Lower leg skin (tissue), 4 donors: ENCODE data around the gene PSMA5. TPM values are rescaled to one million over a fixed set of nuclear protein-coding genes. Genes with fewer than 3 reads are reported as not detected.

Source experiments
- DNase-seq, 2 donors: peaks; one replicate each; pipeline ENCODE4 v3.0.0-alpha.2; 2019; ENCODE audit warnings: low spot score in 2 of 2
- H3K4me3 ChIP-seq: fragments of 200-600 bp; sonication (generic); 2 replicates; pipeline ENCODE4 v1.5.1; 2017; ENCODE audit warnings: mild to moderate bottlenecking, low read depth; ENCODE audit not compliant: poor library complexity, severe bottlenecking
- POLR2A ChIP-seq, 2 donors: fragments of 450-650 bp; IDR thresholded peaks; one replicate each; pipeline ENCODE4 v1.6.1; 2016 to 2017; ENCODE audit warnings: antibody characterized with exemption in 2 of 2, mild to moderate bottlenecking in 1 of 2, moderate library complexity in 1 of 2
- WGBS, 2 donors: methylation state at CpG; one replicate each; pipeline ENCODE4 v1.1.5; 2018; 5-methylcytosine and 5-hydroxymethylcytosine counted together
- intact Hi-C: fragments of 100-400 bp; cut with DNase I; formaldehyde crosslinking; loops from one replicate; pipeline ENCODE4 v1.15.0; 2023; ENCODE audit warnings: low total_unique reads
- total RNA-seq, 4 donors: library from RNA; depleted of rRNA; stranded (reverse); fragments of >200 nt; gene quantifications; one replicate each; pipeline ENCODE4 v1.1.0, GENCODE V29; 2016
- TF ChIP-seq, protein P1 (sequence below), 3 donors: fragments of 450-650 bp; IDR thresholded peaks; one replicate each; pipeline ENCODE4 v1.5.1; 2016; ENCODE audit warnings: antibody characterized with exemption in 3 of 3, mild to moderate bottlenecking in 3 of 3, moderate library complexity in 2 of 3

The PSMA5 gene
- total RNA-seq, 4 donors from 2014 or later, result 24.6 to 46.6 (median 30.2) TPM

DNA sequence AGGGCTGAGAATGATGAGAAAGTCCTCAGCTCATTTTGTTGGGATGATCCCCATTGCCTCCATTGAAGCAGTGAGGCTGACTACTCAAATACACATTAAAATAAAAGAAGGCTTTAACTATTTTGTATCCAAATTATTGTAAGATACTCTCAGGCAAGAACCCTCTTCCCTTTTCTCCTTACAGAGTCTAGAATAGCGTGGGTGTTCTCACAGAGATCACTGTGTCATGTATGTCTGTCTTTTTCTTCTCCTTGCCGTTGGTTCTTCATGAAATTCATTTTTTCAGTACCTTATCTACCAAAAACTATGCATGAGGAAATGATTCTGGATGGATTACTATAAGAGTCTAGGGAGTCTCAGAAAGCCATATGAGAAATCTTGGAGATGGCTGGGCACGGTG lies 58.6 kb downstream of the PSMA5 start:
- intact Hi-C loops, result no loop called here
- DNase-seq, result no peak
- 86 to 89% methylated on average over 3 of the region's 3 CpGs for WGBS, 2 donors
- TF ChIP-seq POLR2A (IDR thresholded peaks at IDR 0.05), result no peak
- TF ChIP-seq, protein P1, sequence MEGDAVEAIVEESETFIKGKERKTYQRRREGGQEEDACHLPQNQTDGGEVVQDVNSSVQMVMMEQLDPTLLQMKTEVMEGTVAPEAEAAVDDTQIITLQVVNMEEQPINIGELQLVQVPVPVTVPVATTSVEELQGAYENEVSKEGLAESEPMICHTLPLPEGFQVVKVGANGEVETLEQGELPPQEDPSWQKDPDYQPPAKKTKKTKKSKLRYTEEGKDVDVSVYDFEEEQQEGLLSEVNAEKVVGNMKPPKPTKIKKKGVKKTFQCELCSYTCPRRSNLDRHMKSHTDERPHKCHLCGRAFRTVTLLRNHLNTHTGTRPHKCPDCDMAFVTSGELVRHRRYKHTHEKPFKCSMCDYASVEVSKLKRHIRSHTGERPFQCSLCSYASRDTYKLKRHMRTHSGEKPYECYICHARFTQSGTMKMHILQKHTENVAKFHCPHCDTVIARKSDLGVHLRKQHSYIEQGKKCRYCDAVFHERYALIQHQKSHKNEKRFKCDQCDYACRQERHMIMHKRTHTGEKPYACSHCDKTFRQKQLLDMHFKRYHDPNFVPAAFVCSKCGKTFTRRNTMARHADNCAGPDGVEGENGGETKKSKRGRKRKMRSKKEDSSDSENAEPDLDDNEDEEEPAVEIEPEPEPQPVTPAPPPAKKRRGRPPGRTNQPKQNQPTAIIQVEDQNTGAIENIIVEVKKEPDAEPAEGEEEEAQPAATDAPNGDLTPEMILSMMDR (IDR thresholded peaks at IDR 0.05), result no peak
- H3K4me3 ChIP-seq, result no peak overlapping the region

DNA sequence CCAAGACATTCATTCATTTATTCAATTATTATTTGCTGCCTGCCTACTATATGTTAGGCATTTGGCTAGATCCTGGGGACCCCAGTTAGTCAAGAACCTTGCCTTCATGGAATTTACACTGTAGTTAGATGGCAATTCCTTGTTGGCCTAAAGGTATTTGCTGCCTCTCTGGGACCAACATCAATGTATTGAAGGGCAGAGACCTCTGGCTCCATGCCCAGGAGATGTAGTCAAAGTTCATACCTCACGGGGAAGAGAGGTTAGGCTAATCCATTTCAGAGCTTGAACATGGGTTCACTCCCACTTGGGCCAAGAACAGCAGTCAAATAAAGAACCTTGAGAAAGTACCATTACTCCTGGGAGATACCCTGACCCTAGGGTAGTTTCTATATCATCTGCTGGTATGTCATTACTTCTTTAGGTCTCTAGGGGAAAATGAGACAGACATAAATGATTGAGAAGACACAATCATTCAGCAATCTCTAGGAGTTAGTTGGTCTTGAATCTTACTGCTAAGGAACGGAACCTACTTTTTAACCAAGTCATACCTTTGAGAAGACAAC lies 60.5 kb downstream of the PSMA5 start:
- TF ChIP-seq, protein P1 (IDR thresholded peaks at IDR 0.05), result no peak
- no peak for TF ChIP-seq POLR2A (IDR thresholded peaks at IDR 0.05)
- 95 to 100% methylated on average over 2 of the region's 2 CpGs for WGBS, 2 donors
- intact Hi-C loops, result loop anchor here (1.0 kb wide), 1 partner anchor 49 kb away; no protein-coding TSS in a partner anchor
- no peak for DNase-seq
- no peak overlapping the region for H3K4me3 ChIP-seq

DNA sequence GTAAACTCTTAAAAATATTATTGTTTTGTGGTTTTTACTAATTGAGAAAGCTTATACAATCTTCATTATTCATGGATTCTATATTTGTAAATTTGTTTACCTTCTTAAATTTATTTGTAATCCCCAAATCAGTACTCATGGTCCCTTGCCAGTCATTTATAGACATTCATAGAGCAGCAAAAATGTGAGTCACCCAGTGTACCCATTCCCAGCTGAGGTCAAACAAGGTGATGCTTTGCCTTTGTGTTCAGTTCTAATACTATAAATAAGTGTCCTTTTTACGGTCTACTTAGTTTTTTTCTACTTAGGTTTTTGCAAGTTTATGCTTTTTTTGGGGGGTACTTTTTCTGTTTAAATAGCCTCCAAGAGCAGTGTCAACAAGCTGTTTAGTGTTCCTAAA lies 64.6 kb downstream of the PSMA5 start:
- DNase-seq, result no peak
- intact Hi-C loops, result no loop called here
- H3K4me3 ChIP-seq, result no peak overlapping the region
- WGBS, 2 donors, result 41 to 53% methylated on average over 1 of the region's 1 CpG
- TF ChIP-seq, protein P1 (IDR thresholded peaks at IDR 0.05), result no peak
- TF ChIP-seq POLR2A (IDR thresholded peaks at IDR 0.05), result no peak

DNA sequence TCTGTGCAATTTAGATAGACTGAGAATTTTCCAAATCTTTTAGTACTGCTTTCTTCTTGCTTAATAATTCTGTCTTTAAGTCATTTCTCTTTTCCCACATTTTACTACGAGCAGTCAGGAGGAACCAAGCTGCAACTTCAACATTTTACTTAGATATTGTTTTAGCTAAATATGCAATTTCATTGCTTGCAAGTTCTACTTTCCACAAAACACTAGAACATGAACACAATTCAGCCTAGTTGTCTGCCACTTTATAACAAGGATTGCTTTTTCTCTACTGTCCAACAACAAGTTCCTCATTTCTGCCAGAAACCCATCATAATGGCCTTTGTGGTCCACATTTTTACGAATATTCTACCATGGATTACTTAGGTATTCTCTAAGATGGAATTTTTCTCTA lies 65.2 kb downstream of the PSMA5 start:
- WGBS, 2 donors, result 82 to 87% methylated on average over 2 of the region's 2 CpGs
- TF ChIP-seq POLR2A (IDR thresholded peaks at IDR 0.05), result no peak
- TF ChIP-seq, protein P1 (IDR thresholded peaks at IDR 0.05), result no peak
- no peak overlapping the region for H3K4me3 ChIP-seq
- no peak for DNase-seq
- intact Hi-C loops, result no loop called here

DNA sequence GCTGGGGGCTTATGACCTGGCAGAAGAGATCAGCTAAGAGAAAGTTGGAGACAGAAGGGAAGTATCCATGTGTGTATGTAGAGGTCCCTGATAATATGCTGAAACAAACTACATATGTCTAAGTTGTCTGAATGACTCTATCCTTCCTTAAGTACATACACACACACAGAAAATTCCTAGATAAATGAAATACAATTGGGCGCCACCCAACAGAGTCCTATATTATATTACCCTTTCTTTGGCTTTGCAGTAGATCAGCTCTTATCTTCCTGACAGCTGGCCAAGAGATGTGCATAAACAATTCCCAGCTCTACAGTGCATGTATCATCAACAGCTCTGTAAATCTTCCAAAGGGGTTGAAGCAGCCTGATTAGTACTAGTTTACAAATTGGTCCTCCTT lies 68.6 kb downstream of the PSMA5 start:
- intact Hi-C loops, result no loop called here
- no peak for TF ChIP-seq POLR2A (IDR thresholded peaks at IDR 0.05)
- TF ChIP-seq, protein P1 (IDR thresholded peaks at IDR 0.05), result no peak
- 60 to 81% methylated on average over 1 of the region's 1 CpG for WGBS, 2 donors
- no peak overlapping the region for H3K4me3 ChIP-seq
- DNase-seq, result no peak

DNA sequence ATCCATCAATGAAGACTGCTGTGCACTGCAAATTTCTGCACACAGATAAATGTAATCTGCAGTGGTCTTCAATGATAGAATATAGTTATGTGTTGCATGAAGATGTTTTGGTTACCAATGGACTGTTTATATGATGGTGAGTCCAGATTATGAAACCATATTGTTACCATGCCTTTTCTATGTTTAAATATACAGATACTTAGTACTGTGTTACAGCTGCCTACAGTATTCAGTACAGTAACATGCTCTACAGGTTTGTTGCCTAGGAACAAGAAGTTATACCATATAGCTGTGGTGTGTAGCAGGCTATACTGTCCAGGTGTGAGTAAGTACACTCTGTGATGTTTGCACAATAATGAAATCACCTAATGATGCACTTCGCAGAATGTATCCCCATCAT lies 69.3 kb downstream of the PSMA5 start:
- 85 to 97% methylated on average over 1 of the region's 1 CpG for WGBS, 2 donors
- DNase-seq, result no peak
- no peak overlapping the region for H3K4me3 ChIP-seq
- TF ChIP-seq, protein P1 (IDR thresholded peaks at IDR 0.05), result no peak
- no peak for TF ChIP-seq POLR2A (IDR thresholded peaks at IDR 0.05)
- intact Hi-C loops, result no loop called here
